Loucy (cell line): ENCODE results near the gene EPB41L3.

Experiments
- EZH2phosphoT487 ChIP-seq: fragments of 200-600 bp; IDR thresholded peaks from 2 replicates; pipeline ENCODE4 v1.6.1; 2018; ENCODE audit warnings: antibody characterized with exemption, mild to moderate bottlenecking, moderate library complexity, borderline replicate concordance
- TF ChIP-seq, protein P1 (sequence below): fragments of 200-600 bp; sonication (generic); conservative IDR thresholded peaks from 2 replicates; pipeline ENCODE4 v1.5.1; 2014; ENCODE audit warnings: mild to moderate bottlenecking, antibody characterized with exemption, low read length

DNA sequence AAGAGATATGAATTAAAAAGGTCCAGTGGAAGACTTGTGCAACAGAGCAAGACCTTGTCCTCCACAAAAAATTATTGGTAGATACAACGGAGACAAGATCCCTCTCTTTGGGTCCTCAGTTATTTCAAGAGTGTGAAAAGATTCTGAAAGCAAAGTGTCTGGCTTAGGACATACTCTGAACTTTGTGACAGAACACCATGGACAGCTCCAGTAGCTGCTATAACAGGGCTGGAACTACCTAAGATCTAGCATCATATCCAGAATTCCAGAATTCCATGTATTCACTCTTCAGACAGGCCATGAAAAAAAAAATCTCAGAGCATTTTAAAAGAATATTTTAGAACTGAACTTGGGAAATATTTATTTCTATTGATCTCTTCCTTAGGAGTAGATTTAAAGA lies 173.5 kb downstream of the EPB41L3 start:
- TF ChIP-seq, protein P1, sequence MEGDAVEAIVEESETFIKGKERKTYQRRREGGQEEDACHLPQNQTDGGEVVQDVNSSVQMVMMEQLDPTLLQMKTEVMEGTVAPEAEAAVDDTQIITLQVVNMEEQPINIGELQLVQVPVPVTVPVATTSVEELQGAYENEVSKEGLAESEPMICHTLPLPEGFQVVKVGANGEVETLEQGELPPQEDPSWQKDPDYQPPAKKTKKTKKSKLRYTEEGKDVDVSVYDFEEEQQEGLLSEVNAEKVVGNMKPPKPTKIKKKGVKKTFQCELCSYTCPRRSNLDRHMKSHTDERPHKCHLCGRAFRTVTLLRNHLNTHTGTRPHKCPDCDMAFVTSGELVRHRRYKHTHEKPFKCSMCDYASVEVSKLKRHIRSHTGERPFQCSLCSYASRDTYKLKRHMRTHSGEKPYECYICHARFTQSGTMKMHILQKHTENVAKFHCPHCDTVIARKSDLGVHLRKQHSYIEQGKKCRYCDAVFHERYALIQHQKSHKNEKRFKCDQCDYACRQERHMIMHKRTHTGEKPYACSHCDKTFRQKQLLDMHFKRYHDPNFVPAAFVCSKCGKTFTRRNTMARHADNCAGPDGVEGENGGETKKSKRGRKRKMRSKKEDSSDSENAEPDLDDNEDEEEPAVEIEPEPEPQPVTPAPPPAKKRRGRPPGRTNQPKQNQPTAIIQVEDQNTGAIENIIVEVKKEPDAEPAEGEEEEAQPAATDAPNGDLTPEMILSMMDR = no peak
- no peak for TF ChIP-seq EZH2phosphoT487
